ENCODE measurements around the gene HEMK1. TPM values are rescaled to one million over a fixed set of nuclear protein-coding genes. Genes with fewer than 3 reads are reported as not detected.

Gene HEMK1
- total and polyA plus RNA-seq, 2 of the 8 experiments (the other 6 are each of a cell fraction or from before 2014, with no cell fraction given) = 9.7 to 10.6 TPM

GRCh38 chr3:50630394-50630793 lies 61.1 kb downstream of the HEMK1 start:
- 84% methylated on average over 6 of the region's 6 CpGs; no CpG with 5 or more reads in 1 of the 2 experiments for WGBS, 2 experiments (ENCODE audit: extremely low coverage in 1 of 2, insufficient coverage in 1 of 2, insufficient read length in 1 of 2, insufficient replicate concordance in 2 of 2, low coverage in 1 of 2, low lambda C conversion rate in 2 of 2, missing lambda C conversion rate in 1 of 2)

More at GRCh38 chr3:50630394-50630793, 61.1 kb downstream of the HEMK1 start:
- H2BK120ac ChIP-seq (replicated peaks; ENCODE audit: low read depth, low read length) = no peak overlapping the region
- no peak overlapping the region for H3K27ac ChIP-seq (ENCODE audit: low read depth, low read length)
- no peaks in the 10 kb centered on the region for H3K36me3 ChIP-seq (ENCODE audit: control insufficient read depth in 2 of 4, insufficient read depth in 4 of 4, low read length in 3 of 4)
- H3K23ac ChIP-seq (ENCODE audit: insufficient read length) = no peak overlapping the region
- no peak for FAIRE-seq
- H3K4ac ChIP-seq (replicated peaks; ENCODE audit: insufficient read length, low read depth, low read length) = no peak overlapping the region
- peaks cover 0 to 14% of the 10 kb centered on the region in 2 experiments for H4K20me1 ChIP-seq (replicated peaks in 1 of 2; ENCODE audit: control insufficient read depth in 1 of 2, insufficient read depth in 2 of 2, low read length in 2 of 2)
- H4K5ac ChIP-seq (ENCODE audit: insufficient read length, low read depth, low read length) = no peak overlapping the region
- H2BK20ac ChIP-seq (ENCODE audit: low read length) = 0 out of 2 replicates have a peak overlapping the region, but pooled peaks have one; percentile 48
- H3K14ac ChIP-seq (ENCODE audit: insufficient read length) = no peak overlapping the region
- no peak overlapping the region for H3K9ac ChIP-seq (replicated peaks in 1 of 4; ENCODE audit: extremely low read depth in 1 of 4, low read depth in 3 of 4, low read length in 3 of 4)
- H3K4me2 ChIP-seq (ENCODE audit: insufficient read depth in 1 of 2, low read depth in 2 of 2, low read length in 2 of 2) = no peak overlapping the region
- no peak overlapping the region; the same call in 1 of the 2 replicates for H2BK15ac ChIP-seq (ENCODE audit: low read length)
- no peak for DNase-seq (ENCODE audit: low read depth in 1 of 2, low spot score in 2 of 2)
- H3K79me2 ChIP-seq (ENCODE audit: control insufficient read depth in 1 of 2, insufficient read depth in 2 of 2, low read length in 2 of 2) = peaks cover 0 to 40% of the 10 kb centered on the region in 2 experiments; a peak in 1 of 4 replicates
- no peak overlapping the region for H3K18ac ChIP-seq (ENCODE audit: extremely low read depth, low read length)
- H2BK12ac ChIP-seq (ENCODE audit: low read depth, low read length) = no peak overlapping the region
- H3K23me2 ChIP-seq (ENCODE audit: low read depth, low read length) = 0 out of 2 replicates have a peak, but pooled peaks cover 1% of the 10 kb centered on the region
- no peak overlapping the region for H2BK5ac ChIP-seq (ENCODE audit: low read depth, low read length)
- H3K9me3 ChIP-seq (ENCODE audit: insufficient read depth in 2 of 2, low read depth in 1 of 2, low read length in 1 of 2) = no peaks in the 10 kb centered on the region
- H3K4me1 ChIP-seq (replicated peaks in 1 of 4; ENCODE audit: control insufficient read depth in 3 of 4, insufficient read depth in 4 of 4, low read length in 3 of 4) = peaks cover 2 to 14% (median 7%) of the 10 kb centered on the region in 4 experiments
- H3K27me3 ChIP-seq (replicated peaks in 1 of 4; ENCODE audit: control insufficient read depth in 3 of 4, extremely low read depth in 1 of 4, insufficient read depth in 3 of 4, low read length in 3 of 4) = no peaks in the 10 kb centered on the region
- H3K4me3 ChIP-seq (ENCODE audit: extremely low read depth in 1 of 4, insufficient read depth in 2 of 4, low read depth in 3 of 4, low read length in 4 of 4) = no peak overlapping the region
- no peak overlapping the region for H2AFZ ChIP-seq (ENCODE audit: low read length)
- no peak overlapping the region for H4K91ac ChIP-seq (replicated peaks; ENCODE audit: insufficient read length, low read length)
- no peak overlapping the region for H2AK5ac ChIP-seq (ENCODE audit: low read depth, low read length)
- CTCF ChIA-PET (ENCODE audit: partially characterized antibody) = interaction anchor here (1.2 to 63.8 kb wide), 8 partner anchors 9 to 760 kb away, joined by 3 to 1262 read pairs (median 8); partner anchors contain the start of genes C3orf18, CISH, DOCK3 and HEMK1
- H3K56ac ChIP-seq (replicated peaks; ENCODE audit: insufficient read length, low read depth, low read length) = no peak overlapping the region
- no peak overlapping the region for H4K8ac ChIP-seq (ENCODE audit: extremely low read depth, insufficient read depth, low read length)
- H3K79me1 ChIP-seq (ENCODE audit: low read depth, low read length) = peaks cover 11% of the 10 kb centered on the region; the same call in 1 of the 2 replicates
- POLR2A ChIA-PET (ENCODE audit: partially characterized antibody) = interaction anchor here (2.8 kb wide), 1 partner anchor 22 kb away, joined by 9 read pairs; no protein-coding TSS in a partner anchor
